ENCODE data around the gene RNF169.
"Not testable (repeated sequence)": the region's sequence is repeated elsewhere in the genome, so short reads cannot be mapped to it uniquely, and the experiment has no call there.

RNF169 gene

DNA sequence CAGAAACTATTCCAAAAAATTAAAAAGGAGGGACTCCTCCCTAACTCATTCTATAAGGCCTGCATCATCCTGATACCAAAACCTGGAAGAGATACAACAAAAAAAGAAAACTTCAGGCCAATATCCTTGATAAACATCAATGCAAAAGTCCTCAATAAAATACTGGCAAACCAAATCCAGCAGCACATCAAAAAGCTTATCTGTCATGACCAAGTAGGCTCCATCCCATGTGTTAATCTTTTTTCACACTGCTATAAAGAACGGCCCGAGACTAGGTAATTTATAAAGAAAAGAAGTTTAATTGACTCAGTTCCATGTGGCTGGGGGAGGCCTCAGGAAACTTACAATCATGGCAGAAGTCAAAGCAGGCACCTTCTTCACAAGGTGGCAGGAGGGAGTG is 76.9 kb downstream of the RNF169 start:
- DNase-seq: not testable (repeated sequence)

DNA sequence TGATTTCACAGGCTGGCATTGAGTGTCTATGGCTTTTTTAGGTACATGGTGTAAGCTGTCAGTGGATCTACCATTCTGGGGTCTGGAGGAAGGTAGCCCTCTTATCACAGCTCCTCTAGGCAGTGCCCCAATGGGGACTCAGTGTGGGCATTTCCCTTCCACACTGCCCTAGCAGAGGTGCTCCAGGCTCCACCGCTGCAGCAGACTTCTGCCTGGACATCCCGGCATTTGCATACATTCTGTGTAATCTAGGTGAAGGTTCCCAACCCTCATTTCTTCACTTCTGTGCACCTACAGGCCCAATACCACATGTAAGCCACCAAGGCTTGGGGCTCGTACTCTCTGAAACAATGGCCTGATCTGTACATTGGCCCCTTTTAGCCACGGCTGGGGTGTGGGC is 78.3 kb downstream of the RNF169 start:
- DNase-seq: no peak

- DNase-seq: no peak
These were observed 88.5 kb downstream of the RNF169 start for GRCh38 chr11:74837191-74837590.

GRCh38 chr11:74838188-74838587 is 89.5 kb downstream of the RNF169 start:
- no peak for DNase-seq

DNA sequence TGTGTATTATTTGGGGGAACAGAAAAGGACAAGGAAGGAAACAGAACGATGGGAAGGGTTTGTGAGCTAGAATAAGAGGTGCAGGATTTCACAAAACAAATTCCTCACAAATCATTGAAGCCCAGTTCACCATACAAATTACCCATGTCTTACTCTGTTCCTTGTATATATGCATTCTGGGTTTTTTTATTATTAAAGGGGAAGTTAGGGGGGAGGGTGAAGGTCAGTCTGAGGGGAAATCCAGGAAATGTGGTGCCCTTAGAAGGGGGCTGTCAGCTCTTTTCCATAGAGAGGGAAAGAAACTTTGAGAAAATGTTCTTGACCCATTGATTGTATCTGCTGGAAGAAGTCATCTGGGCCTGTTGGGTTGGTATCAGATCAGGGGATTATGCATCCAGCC is 90.8 kb downstream of the RNF169 start:
- DNase-seq: no peak

DNA sequence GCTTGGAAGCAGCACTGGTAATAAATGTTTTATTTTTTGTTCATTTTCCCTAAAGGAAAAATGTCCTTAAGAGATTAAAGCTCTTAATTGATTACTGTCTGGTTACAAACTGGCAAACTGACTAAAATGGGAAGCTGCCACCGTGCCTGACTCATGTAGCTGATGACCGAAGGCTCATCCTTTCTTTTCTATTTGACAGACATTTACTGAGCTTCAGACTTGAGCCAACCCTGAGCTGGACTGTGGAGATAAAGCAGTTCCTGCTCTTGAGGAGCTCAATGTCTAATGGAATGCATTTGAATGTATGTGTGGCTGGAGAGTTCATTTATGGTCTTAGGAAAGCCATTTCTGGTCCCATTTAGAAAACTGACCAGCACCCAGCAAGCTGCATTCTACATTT is 91.3 kb downstream of the RNF169 start:
- DNase-seq: no peak

- DNase-seq: no peak
These were observed 91.8 kb downstream of the RNF169 start for GRCh38 chr11:74840486-74840885.

DNA sequence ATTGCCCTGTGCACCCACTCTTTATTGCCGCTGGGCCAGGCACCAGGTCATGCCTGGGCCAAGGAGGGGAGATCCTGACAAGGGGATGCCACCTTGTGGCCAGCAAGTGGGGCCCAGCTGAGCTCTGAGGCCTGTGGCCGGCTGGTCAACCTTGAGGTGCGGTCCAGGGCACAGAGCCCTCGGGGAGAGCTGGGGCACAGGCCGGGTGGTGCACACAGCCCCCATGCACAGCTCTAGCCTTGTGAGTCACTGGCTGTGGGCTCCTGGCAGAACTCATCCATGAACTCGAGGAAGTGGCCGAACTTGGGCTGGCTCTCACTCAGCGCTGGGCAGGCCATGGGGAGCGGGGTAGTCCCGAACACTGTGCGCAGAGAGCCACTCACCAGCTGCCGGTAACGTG is 94.3 kb downstream of the RNF169 start:
- DNase-seq: no peak

DNA sequence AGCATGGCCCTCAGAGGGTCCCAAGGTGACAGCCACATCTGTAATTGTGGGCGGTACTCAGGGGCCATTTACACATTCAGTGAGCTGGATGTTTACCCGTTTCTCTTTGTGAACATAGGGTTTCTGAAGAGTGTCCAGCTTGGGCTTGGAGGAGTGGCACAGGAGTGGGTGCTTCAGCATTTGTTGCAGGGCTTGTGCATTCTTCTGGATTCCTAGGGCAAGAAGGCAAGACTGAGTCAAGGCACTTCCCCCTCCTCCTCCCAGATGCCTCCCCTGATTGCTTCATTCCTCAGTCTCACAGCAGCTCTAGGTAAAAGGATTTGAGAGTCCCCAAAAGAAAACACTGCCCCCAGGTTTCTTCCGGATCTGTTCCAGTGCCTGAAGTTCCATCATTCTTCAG is 95.4 kb downstream of the RNF169 start:
- no peak for DNase-seq

- DNase-seq: no peak
These were observed 96.2 kb downstream of the RNF169 start for GRCh38 chr11:74844865-74845264.

GRCh38 chr11:74845978-74846517 is 97.4 kb downstream of the RNF169 start:
- DNase-seq: no peak

DNA sequence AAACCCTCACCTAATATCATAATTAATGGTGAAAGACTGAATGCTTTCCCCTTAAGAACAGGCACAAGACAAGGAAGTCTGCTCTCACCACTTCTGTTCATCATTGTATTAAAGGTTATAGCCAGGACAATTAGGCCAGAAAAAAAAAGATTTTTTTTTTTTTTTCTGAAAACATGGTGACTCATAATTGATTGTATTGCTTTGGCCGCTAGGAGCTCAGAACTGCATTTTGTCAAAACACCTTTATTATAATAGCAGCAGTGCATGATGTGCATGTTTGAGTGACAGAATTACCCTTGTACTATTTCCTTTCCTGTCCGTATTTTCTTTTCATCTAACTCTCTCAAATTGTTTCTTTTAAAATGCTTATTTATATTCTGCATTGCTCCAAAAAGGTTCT is 98.1 kb downstream of the RNF169 start:
- no peak for DNase-seq

GRCh38 chr11:74847395-74847794 is 98.7 kb downstream of the RNF169 start:
- no peak for DNase-seq

DNA sequence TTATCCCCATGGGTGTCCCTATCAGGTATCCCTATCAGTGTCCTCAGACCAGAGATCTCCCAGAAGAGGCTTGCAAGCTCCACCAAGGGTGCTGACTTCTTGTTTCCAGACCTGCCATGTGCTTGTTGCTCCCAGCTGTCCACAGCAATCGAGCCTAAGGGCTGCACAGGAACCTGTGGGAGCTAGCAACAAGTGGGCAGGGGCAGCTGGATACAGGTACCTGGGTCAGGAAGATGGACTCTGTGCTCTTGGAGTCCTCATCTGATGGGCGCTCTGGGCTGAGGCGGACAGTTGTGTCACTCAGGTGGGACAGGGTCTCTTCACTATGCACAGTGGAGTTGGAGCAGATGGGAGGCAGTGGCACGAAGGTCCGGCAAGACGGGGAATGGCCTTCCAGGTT is 99.2 kb downstream of the RNF169 start:
- no peak for DNase-seq

- no peak for DNase-seq
These were observed 101.1 kb downstream of the RNF169 start for GRCh38 chr11:74849525-74850391.

DNA sequence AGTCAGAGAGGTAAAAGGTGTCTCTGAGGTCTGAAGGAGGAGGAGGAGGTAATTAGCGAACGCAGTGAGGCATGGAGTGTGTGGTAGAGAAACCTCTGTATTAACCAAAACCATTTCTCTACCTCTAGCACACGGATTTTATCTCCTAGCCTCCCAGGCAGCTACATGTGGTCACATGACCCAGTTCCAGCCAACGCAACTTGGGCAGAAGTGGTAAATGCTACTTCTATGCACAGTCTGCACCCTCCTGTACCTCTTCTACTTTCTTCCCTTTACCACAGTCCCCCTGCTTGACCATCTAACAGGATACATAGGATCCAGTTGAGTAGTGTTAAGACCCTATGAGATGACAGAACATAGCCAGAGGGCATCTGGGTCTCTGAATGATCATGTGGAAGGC is 104.6 kb downstream of the RNF169 start:
- no peak for DNase-seq

DNA sequence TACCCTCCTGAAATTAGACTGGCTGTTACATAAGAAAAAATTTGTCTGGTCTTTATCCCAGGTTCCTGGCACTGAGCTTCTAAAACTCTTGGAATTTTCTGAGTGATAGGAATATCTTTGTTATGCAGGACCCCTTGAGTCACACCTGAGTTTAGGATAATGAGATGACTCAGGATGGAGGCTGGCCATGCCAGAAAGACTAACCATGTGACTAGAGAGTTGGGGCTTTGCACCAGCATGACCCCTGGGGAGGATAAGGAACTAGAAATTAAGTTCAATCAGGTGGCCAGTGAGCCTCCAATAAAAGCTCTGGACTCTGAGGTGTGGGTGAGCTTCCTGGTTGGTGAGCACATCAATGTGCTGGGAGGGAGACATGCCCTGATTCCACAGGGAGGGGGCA is 112.1 kb downstream of the RNF169 start:
- no peak for DNase-seq

GRCh38 chr11:74863410-74863809 is 114.8 kb downstream of the RNF169 start:
- DNase-seq: no peak

DNA sequence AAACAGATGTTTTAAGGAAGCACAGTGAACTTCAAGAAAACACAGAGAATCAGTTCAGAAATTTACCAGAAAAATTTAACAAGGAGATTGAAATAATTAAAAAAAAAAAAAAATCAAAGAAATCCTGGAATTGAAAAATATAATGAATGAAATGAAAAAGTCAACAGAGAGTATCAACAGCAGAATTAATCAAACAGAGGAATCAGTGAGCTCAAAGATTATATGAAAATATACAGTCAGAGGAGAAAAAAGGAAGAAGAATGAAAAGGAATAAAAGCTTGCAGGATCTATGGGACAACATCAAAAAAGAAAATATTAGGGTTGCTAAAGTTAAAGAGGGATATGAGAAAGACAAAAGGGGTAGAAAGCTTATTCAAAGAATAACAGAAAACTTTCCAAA is 117.9 kb downstream of the RNF169 start:
- no peak for DNase-seq

- DNase-seq: no peak
These were observed 121.8 kb downstream of the RNF169 start for GRCh38 chr11:74870485-74870884.

GRCh38 chr11:74871037-74871436 is 122.4 kb downstream of the RNF169 start:
- DNase-seq: no peak

GRCh38 chr11:74877132-74877531 is 128.5 kb downstream of the RNF169 start:
- DNase-seq: no peak

Measured in DMS79 treated with DMSO at 0.1 percent for 48 hours (cell line).